HepG2 (cell line): ENCODE data around the gene RPL41. TPM values are rescaled to one million over a fixed set of nuclear protein-coding genes. Genes with fewer than 3 reads are reported as not detected.

ENCODE experiments used
- CENPT ChIP-seq: sonication (generic); formaldehyde crosslinking; IDR thresholded peaks from 2 replicates; pipeline ENCODE4 v1.8.0; 2022; ENCODE audit warnings: low read depth, mild to moderate bottlenecking, moderate library complexity, missing genetic modification reagents
- ISL2 ChIP-seq: sonication (generic); formaldehyde crosslinking; IDR thresholded peaks from 2 replicates; pipeline ENCODE4 v1.5.0; 2020; ENCODE audit warnings: missing genetic modification reagents
- KMT2A ChIP-seq: sonication (generic); formaldehyde crosslinking; IDR thresholded peaks from 2 replicates; pipeline ENCODE4 v1.4.0; 2020; ENCODE audit warnings: missing genetic modification reagents
- KMT2B ChIP-seq: IDR thresholded peaks from 2 replicates; pipeline ENCODE4 v1.6.1; 2016; ENCODE audit warnings: missing genetic modification reagents, missing compliant biosample characterization
- MAF1 ChIP-seq: sonication (generic); formaldehyde crosslinking; IDR thresholded peaks from 2 replicates; pipeline ENCODE4 v1.5.0; 2020; ENCODE audit warnings: missing genetic modification reagents, borderline replicate concordance
- MEIS2 ChIP-seq: sonication (generic); formaldehyde crosslinking; IDR thresholded peaks from 2 replicates; pipeline ENCODE4 v1.9.0; 2021; ENCODE audit warnings: mild to moderate bottlenecking, missing genetic modification reagents
- NFATC3 ChIP-seq: sonication (generic); formaldehyde crosslinking; IDR thresholded peaks from 2 replicates; pipeline ENCODE4 v1.5.1; 2020; ENCODE audit warnings: mild to moderate bottlenecking, missing genetic modification reagents
- PATZ1 ChIP-seq: sonication (generic); formaldehyde crosslinking; IDR thresholded peaks from 2 replicates; pipeline ENCODE4 v1.4.0; 2020; ENCODE audit warnings: missing genetic modification reagents
- SMARCE1 ChIP-seq: fragments of 450-650 bp; IDR thresholded peaks from 2 replicates; pipeline ENCODE4 v1.6.1; 2017; ENCODE audit warnings: borderline replicate concordance
- TCF12 ChIP-seq, 2 experiments: fragments of 450-650 bp in 1 of 2; sonication (generic) in 1 of 2; formaldehyde crosslinking in 1 of 2; IDR thresholded peaks; 2 replicates each; pipeline versions ENCODE4 v1.6.1 to v1.8.0; 2017 to 2022; ENCODE audit warnings: antibody characterized with exemption in 1 of 2, mild to moderate bottlenecking in 1 of 2, missing genetic modification reagents in 1 of 2, moderate library complexity in 1 of 2
- TEAD3 ChIP-seq: optimal IDR thresholded peaks from 2 replicates; pipeline ENCODE3; 2016; ENCODE audit warnings: borderline replicate concordance
- ZFX ChIP-seq: sonication (generic); formaldehyde crosslinking; IDR thresholded peaks from 2 replicates; pipeline ENCODE4 v1.4.0; 2020; ENCODE audit warnings: mild to moderate bottlenecking, low read depth, missing genetic modification reagents, moderate library complexity
- ZNF251 ChIP-seq: sonication (generic); formaldehyde crosslinking; IDR thresholded peaks from 2 replicates; pipeline ENCODE4 v1.9.0; 2021; ENCODE audit warnings: mild to moderate bottlenecking, missing genetic modification reagents
- ZNF354B ChIP-seq: sonication (generic); formaldehyde crosslinking; IDR thresholded peaks from 2 replicates; pipeline ENCODE4 v1.8.0; 2022; ENCODE audit warnings: mild to moderate bottlenecking, missing genetic modification reagents
- ZNF512 ChIP-seq: sonication (generic); formaldehyde crosslinking; IDR thresholded peaks from 2 replicates; pipeline ENCODE4 v1.4.0; 2020; ENCODE audit warnings: mild to moderate bottlenecking, missing genetic modification reagents
- ZNF615 ChIP-seq: sonication (generic); formaldehyde crosslinking; IDR thresholded peaks from 2 replicates; pipeline ENCODE4 v1.5.0; 2020; ENCODE audit warnings: mild to moderate bottlenecking, missing genetic modification reagents, borderline replicate concordance
- polyA plus RNA-seq, 8 experiments: library from polyadenylated mRNA; depleted of rRNA in 3 of 8; stranded (reverse) in 7 of 8; unstranded in 1 of 8; fragments of >200 nt; fragmentation: Illumina TruSeq in 4 of 8; extraction: Trizol in 4 of 8; gene quantifications; 2 replicates each; pipeline versions ENCODE4 v1.2.1 to v1.2.3, GENCODE V29; 2011 to 2016; ENCODE audit warnings: low read depth in 4 of 8, missing spikeins in 1 of 8, mixed read lengths in 1 of 8; ENCODE audit not compliant: insufficient read depth in 1 of 8
- total RNA-seq, 5 experiments: library from RNA; depleted of rRNA; stranded (reverse); fragments of >200 nt; fragmentation: Illumina TruSeq; extraction: Trizol; gene quantifications; 2 replicates each; pipeline ENCODE4 v1.2.3, GENCODE V29; 2016; ENCODE audit warnings: low read depth in 1 of 5
- TF ChIP-seq, protein P1 (sequence below): sonication (generic); formaldehyde crosslinking; IDR thresholded peaks from 2 replicates; pipeline ENCODE4 v1.5.1; 2020; ENCODE audit warnings: mild to moderate bottlenecking, missing genetic modification reagents, borderline replicate concordance
- TF ChIP-seq, protein P2 (sequence below): IDR thresholded peaks from 2 replicates; pipeline ENCODE4 v1.6.1; 2018; ENCODE audit warnings: missing genetic modification reagents

The RPL41 gene
- total and polyA plus RNA-seq, 2 of the 13 experiments (the other 11 are each of a cell fraction or from before 2014, with no cell fraction given), result 4,012 to 7,670 TPM

DNA sequence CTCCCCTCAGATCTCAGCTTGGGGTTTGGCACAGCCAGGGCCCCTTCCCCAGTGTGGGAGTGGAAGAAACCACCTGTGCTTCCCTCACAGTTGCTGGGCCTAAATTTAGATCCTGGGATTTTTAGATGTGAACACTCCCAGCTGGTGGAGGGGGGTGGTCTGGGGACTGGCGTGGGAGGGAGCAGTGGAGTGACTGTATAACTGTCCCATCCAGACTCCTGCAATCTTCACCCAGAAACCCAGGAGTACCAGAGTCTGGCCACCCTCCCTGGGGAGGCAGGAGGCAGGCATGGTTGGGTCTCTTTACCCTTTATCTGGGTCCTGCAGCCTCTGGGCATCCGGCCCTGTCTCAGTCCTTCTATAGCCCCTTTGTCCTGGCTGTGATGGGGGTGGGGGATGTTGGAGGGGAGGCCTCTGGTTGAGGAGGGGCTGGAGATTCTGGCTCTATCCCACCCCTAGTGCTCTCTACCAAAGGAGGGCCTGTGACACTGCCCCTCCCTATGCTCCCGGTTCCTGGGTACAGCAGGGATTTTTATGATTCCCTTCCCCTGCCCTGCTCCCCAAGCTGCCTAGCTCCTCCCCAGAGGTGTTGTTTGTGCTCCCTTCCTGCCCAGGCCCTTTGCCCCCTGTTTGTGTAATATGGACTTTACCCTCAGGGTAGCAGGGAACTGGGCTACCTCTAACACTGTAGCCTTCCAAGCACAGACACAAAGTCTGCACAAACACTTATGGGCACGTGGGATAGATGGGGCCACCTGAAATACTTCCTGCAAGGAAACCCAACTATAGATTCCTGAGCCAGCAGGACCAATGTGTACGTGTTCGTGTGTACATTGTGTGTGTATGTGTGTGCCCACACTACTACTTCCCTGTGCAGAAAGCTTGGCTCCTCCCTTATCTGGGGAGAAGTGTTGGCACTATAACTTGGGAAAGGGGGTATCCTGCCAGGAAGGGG lies 34.8 kb upstream of the RPL41 start (continued):
- TF ChIP-seq TCF12 (IDR thresholded peaks at IDR 0.05) (no peak), TCF12 (CRISPR knock-in tag; IDR thresholded peaks at IDR 0.05) (peak; percentile 35), KMT2B (peak; percentile 84; the same call in 1 of the 2 replicates), PATZ1 (CRISPR knock-in tag) (peak; percentile 100), ZNF512 (no peak), SMARCE1 (no peak), ZFX (CRISPR knock-in tag) (peak; percentile 83), CENPT (CRISPR knock-in tag) (no peak), ISL2 (CRISPR knock-in tag) (peak; percentile 89), ZNF615 (no peak), KMT2A (CRISPR knock-in tag) (peak; percentile 17; the same call in 1 of the 2 replicates), ZNF251 (CRISPR knock-in tag) (0 out of 2 replicates have a peak, but pooled peaks have one; percentile 81), MEIS2 (CRISPR knock-in tag) (peak; percentile 65; the same call in 1 of the 2 replicates), NFATC3 (CRISPR knock-in tag) (no peak), ZNF354B (CRISPR knock-in tag) (no peak), TEAD3 (CRISPR knock-in tag) (peak; percentile 91), MAF1 (CRISPR knock-in tag) (no peak)
- TF ChIP-seq, protein P1, sequence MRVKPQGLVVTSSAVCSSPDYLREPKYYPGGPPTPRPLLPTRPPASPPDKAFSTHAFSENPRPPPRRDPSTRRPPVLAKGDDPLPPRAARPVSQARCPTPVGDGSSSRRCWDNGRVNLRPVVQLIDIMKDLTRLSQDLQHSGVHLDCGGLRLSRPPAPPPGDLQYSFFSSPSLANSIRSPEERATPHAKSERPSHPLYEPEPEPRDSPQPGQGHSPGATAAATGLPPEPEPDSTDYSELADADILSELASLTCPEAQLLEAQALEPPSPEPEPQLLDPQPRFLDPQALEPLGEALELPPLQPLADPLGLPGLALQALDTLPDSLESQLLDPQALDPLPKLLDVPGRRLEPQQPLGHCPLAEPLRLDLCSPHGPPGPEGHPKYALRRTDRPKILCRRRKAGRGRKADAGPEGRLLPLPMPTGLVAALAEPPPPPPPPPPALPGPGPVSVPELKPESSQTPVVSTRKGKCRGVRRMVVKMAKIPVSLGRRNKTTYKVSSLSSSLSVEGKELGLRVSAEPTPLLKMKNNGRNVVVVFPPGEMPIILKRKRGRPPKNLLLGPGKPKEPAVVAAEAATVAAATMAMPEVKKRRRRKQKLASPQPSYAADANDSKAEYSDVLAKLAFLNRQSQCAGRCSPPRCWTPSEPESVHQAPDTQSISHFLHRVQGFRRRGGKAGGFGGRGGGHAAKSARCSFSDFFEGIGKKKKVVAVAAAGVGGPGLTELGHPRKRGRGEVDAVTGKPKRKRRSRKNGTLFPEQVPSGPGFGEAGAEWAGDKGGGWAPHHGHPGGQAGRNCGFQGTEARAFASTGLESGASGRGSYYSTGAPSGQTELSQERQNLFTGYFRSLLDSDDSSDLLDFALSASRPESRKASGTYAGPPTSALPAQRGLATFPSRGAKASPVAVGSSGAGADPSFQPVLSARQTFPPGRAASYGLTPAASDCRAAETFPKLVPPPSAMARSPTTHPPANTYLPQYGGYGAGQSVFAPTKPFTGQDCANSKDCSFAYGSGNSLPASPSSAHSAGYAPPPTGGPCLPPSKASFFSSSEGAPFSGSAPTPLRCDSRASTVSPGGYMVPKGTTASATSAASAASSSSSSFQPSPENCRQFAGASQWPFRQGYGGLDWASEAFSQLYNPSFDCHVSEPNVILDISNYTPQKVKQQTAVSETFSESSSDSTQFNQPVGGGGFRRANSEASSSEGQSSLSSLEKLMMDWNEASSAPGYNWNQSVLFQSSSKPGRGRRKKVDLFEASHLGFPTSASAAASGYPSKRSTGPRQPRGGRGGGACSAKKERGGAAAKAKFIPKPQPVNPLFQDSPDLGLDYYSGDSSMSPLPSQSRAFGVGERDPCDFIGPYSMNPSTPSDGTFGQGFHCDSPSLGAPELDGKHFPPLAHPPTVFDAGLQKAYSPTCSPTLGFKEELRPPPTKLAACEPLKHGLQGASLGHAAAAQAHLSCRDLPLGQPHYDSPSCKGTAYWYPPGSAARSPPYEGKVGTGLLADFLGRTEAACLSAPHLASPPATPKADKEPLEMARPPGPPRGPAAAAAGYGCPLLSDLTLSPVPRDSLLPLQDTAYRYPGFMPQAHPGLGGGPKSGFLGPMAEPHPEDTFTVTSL (CRISPR knock-in tag), result 0 out of 2 replicates have a peak, but pooled peaks have one; percentile 9
- TF ChIP-seq, protein P2, sequence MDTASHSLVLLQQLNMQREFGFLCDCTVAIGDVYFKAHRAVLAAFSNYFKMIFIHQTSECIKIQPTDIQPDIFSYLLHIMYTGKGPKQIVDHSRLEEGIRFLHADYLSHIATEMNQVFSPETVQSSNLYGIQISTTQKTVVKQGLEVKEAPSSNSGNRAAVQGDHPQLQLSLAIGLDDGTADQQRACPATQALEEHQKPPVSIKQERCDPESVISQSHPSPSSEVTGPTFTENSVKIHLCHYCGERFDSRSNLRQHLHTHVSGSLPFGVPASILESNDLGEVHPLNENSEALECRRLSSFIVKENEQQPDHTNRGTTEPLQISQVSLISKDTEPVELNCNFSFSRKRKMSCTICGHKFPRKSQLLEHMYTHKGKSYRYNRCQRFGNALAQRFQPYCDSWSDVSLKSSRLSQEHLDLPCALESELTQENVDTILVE (CRISPR knock-in tag), result peak; percentile 86; the same call in 1 of the 2 replicates
